Ishikawa (cell line): Measurements from ENCODE around the gene PCDHGA1.

ENCODE experiments used
- CEBPB ChIP-seq: IDR thresholded peaks from 2 replicates; pipeline ENCODE4 v1.6.1; 2012
- EP300 ChIP-seq: IDR thresholded peaks from 2 replicates; pipeline ENCODE4 v1.6.1; 2012; ENCODE audit warnings: borderline replicate concordance
- REST ChIP-seq: IDR thresholded peaks from 2 replicates; pipeline ENCODE4 v1.6.1; 2012; ENCODE audit warnings: low read depth, mild to moderate bottlenecking
- YY1 ChIP-seq: IDR thresholded peaks from 2 replicates; pipeline ENCODE4 v1.6.1; 2012; ENCODE audit warnings: low read depth
- TF ChIP-seq, protein P1 (sequence below): IDR thresholded peaks from 2 replicates; pipeline ENCODE4 v1.6.1; 2012

DNA sequence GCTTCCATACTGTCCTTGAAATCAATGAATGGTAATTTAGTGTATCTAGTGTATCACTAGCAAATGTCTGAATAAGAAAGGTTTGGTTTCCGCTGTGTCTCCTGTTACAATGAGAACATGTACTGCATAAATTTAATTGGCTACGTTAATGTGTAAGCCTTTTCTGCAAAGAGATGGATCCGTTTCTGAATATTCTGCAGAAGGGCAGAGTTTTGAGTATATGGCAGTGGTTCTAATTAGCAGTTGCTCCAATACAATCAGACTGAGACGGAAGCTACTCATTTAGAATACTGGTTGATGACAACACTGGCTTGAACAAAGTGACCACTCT, 154.0 kb downstream of the PCDHGA1 start:
- no peak for TF ChIP-seq REST
- no peak for TF ChIP-seq YY1
- TF ChIP-seq, protein P1, sequence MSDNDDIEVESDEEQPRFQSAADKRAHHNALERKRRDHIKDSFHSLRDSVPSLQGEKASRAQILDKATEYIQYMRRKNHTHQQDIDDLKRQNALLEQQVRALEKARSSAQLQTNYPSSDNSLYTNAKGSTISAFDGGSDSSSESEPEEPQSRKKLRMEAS, result no peak
- no peak for TF ChIP-seq EP300
- no peak for TF ChIP-seq CEBPB
